Peyer's patch (tissue), 4 donors: ENCODE data around the gene SWT1.

Experiments used
- CTCF ChIP-seq, 6 experiments: fragments of 450-650 bp in 4 of 6; fragments of 200-600 bp in 2 of 6; sonication (generic) in 1 of 6; IDR thresholded peaks; one replicate each; pipeline ENCODE4 v1.5.1; 2017 to 2019; ENCODE audit warnings: antibody characterized with exemption in 6 of 6, mild to moderate bottlenecking in 3 of 6, moderate library complexity in 1 of 6
- POLR2A ChIP-seq, 2 donors: fragments of 450-650 bp; IDR thresholded peaks; one replicate each; pipeline ENCODE4 v1.5.1; 2017; ENCODE audit warnings: antibody characterized with exemption in 2 of 2, mild to moderate bottlenecking in 2 of 2, moderate library complexity in 2 of 2

GRCh38 chr1:185157599-185158412, 839 bp downstream of the SWT1 start:
- no peak for TF ChIP-seq POLR2A (IDR thresholded peaks at IDR 0.05)
- no peak for TF ChIP-seq CTCF (IDR thresholded peaks at IDR 0.05)
